Stimulated activated CD4-positive, alpha-beta T cell treated with anti-CD3 and anti-CD28 coated beads, Interleukin-4, amount 100 ng/mL, for 48 hours (primary cell): ENCODE measurements around the gene SMARCE1.

Experiments used
- DNase-seq, 2 donors: peaks; one replicate each; pipeline ENCODE4 v3.0.0-alpha.2; 2020; ENCODE audit warnings: low read depth in 2 of 2

Gene SMARCE1

GRCh38 chr17:40582328-40582901 is 65.2 kb downstream of the SMARCE1 start:
- peak in 1 of 2 donors; percentile 44 for DNase-seq

GRCh38 chr17:40580140-40580539 is 67.5 kb downstream of the SMARCE1 start:
- DNase-seq, result no peak

- no peak for DNase-seq
Observed at GRCh38 chr17:40579471-40579870, 68.1 kb downstream of the SMARCE1 start.

- DNase-seq, result no peak
Observed at GRCh38 chr17:40577611-40578065, 70.0 kb downstream of the SMARCE1 start.

DNA sequence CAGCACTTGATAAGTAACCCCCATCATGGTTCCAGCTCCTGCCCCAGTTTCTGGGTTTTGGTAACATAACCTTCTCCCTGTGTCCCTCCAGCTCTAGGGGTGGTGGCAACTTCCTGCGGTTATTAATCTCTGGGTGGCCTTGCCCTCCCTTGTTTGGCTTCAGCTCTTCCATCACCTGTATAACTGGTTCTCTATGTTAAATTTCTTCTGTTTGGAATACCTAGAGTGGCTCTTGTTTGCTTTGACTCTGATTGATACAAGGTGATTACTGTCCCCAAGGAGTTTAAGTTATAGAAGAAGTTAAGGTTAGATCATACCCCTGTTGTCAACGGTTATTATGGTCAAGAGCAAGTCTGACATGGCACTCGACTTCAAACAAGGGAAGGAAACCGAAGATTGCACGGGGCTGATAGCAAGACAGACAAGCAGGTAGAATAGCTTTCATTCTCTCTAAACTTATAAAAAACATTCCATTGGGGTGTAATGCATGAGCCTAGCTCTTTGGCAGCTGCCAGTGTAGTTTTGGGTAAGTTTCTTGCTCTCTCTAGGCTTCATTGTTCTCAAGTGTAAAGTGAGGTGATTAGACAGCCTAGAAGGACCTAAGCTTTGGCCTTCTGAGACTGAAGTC is 71.4 kb downstream of the SMARCE1 start:
- DNase-seq, result no peak
